Panc1 (cell line): ENCODE results near the gene SYNPR. TPM values are rescaled to one million over a fixed set of nuclear protein-coding genes. Genes with fewer than 3 reads are reported as not detected.

Experiments
- ATAC-seq: fragments of 200-7000 bp; cut with Tn5 transposase; 2 replicates; pipeline ENCODE4 v1.9.1; 2020; ENCODE audit warnings: mild to moderate bottlenecking, moderate library complexity
- BruUV-seq: library from RNA; stranded (reverse); fragments of 400-500 nt; replicated peaks from 2 replicates; lab custom pipeline; 2021; lab: Mats Ljungman, UMichigan
- CTCF ChIA-PET: fragments of 300-600 bp; sonication (Branson Sonifier 250); formaldehyde crosslinking; loops from one replicate; lab custom pipeline; 2022; ENCODE audit warnings: antibody characterized with exemption; lab: Charles Lee
- POLR2A ChIA-PET: fragments of 300-600 bp; sonication (Branson Sonifier 250); formaldehyde crosslinking; loops from one replicate; lab custom pipeline; 2022; ENCODE audit warnings: antibody characterized with exemption; lab: Charles Lee
- DNase-seq: peaks from one replicate; pipeline ENCODE4 v3.0.0-alpha.2; 2010; ENCODE audit warnings: low read depth, low spot score
- H3K27ac ChIP-seq: 2 replicates; pipeline ENCODE4 v1.5.1; 2011; ENCODE audit warnings: mild to moderate bottlenecking, low read length, inconsistent platforms
- H3K27me3 ChIP-seq: fragments of 200-500 bp; sonication (Bioruptor generic); 2 replicates; pipeline ENCODE4 v1.6.0; 2014; ENCODE audit warnings: low read length, inconsistent platforms; ENCODE audit not compliant: control insufficient read depth, insufficient read depth
- H3K36me3 ChIP-seq: fragments of 200-500 bp; sonication (Bioruptor generic); 2 replicates; pipeline ENCODE4 v1.5.1; 2014; ENCODE audit warnings: inconsistent platforms, mild to moderate bottlenecking, low read length, moderate library complexity; ENCODE audit not compliant: control insufficient read depth, insufficient read depth
- H3K4me1 ChIP-seq: 2 replicates; pipeline ENCODE4 v1.5.1; 2011; ENCODE audit warnings: inconsistent platforms, mild to moderate bottlenecking, low read length, moderate library complexity; ENCODE audit not compliant: control insufficient read depth, insufficient read depth
- H3K4me3 ChIP-seq, 2 experiments: 2 replicates each; pipeline ENCODE4 v1.5.1; 2011 to 2012; ENCODE audit warnings: low read depth in 2 of 2, low read length in 2 of 2, mild to moderate bottlenecking in 2 of 2, inconsistent platforms in 1 of 2, moderate library complexity in 1 of 2
- H3K9me3 ChIP-seq: fragments of 200-500 bp; sonication (Bioruptor generic); 2 replicates; pipeline ENCODE4 v1.5.1; 2014; ENCODE audit warnings: low read depth, mild to moderate bottlenecking, inconsistent platforms, low read length, moderate library complexity; ENCODE audit not compliant: control insufficient read depth, insufficient read depth
- CTCF ChIP-seq: fragments of 450-650 bp; IDR thresholded peaks from 2 replicates; pipeline ENCODE4 v1.5.1; 2017; ENCODE audit warnings: mild to moderate bottlenecking
- POLR2AphosphoS5 ChIP-seq: IDR thresholded peaks from 2 replicates; pipeline ENCODE4 v1.6.1; 2012; ENCODE audit warnings: mild to moderate bottlenecking, low read depth, low read length, moderate library complexity
- REST ChIP-seq, 2 experiments: IDR thresholded peaks; 2 replicates each; pipeline ENCODE4 v1.6.1; 2011 to 2012; ENCODE audit warnings: low read depth in 2 of 2, control low read depth in 1 of 2, low read length in 1 of 2, mild to moderate bottlenecking in 1 of 2, moderate library complexity in 1 of 2; ENCODE audit not compliant: insufficient read depth in 1 of 2
- SIN3A ChIP-seq: IDR thresholded peaks from 2 replicates; pipeline ENCODE4 v1.6.1; 2012; ENCODE audit warnings: low read depth, mild to moderate bottlenecking, low read length, moderate library complexity, borderline replicate concordance; ENCODE audit not compliant: insufficient read depth
- TCF7L2 ChIP-seq: IDR thresholded peaks from 2 replicates; pipeline ENCODE4 v1.6.1; 2011; ENCODE audit warnings: mild to moderate bottlenecking, low read depth, low read length, inconsistent platforms
- in situ Hi-C: cut with HindIII; loops from 2 replicates; pipeline ENCODE4 v1.10.0; 2016; ENCODE audit warnings: low sequenced_read_pairs, low pct_unique_long_range_greater_than_20kb
- intact Hi-C: fragments of 100-400 bp; cut with micrococcal nuclease; formaldehyde crosslinking; loops from one replicate; pipeline ENCODE4 v1.10.0; 2022; ENCODE audit not compliant: unreplicated experiment
- total RNA-seq: library from RNA; stranded (reverse); gene quantifications from one replicate; pipeline ENCODE4 v1.2.1, GENCODE V29; 2021; ENCODE audit not compliant: unreplicated experiment

The SYNPR gene
- total RNA-seq, 1 experiment from 2014 or later: not detected

GRCh38 chr3:63370094-63370493 is 92.0 kb downstream of the SYNPR start:
- POLR2A ChIA-PET: no interaction called here
- BruUV-seq: no TSS peak
- in situ Hi-C loops: no loop called here

GRCh38 chr3:63383040-63383439 is 104.9 kb downstream of the SYNPR start:
- no peaks in the 10 kb centered on the region for H3K27me3 ChIP-seq
- DNase-seq (no peak), ATAC-seq (no peak)
- H3K4me3 ChIP-seq: no peak overlapping the region
- intact Hi-C loops (no loop called here), in situ Hi-C loops (no loop called here)
- H3K36me3 ChIP-seq: no peaks in the 10 kb centered on the region
- TF ChIP-seq SIN3A: no peak
- no peak for TF ChIP-seq TCF7L2
- no peak for TF ChIP-seq REST (IDR thresholded peaks at IDR 0.05; ENCODE audit: insufficient read depth in 1 of 2, low read depth in 2 of 2, low read length in 1 of 2)
- TF ChIP-seq POLR2AphosphoS5: no peak
- ChIA-PET CTCF (no interaction called here), POLR2A (no interaction called here)
- H3K4me1 ChIP-seq: no peaks in the 10 kb centered on the region
- no TSS peak for BruUV-seq
- H3K27ac ChIP-seq: no peak overlapping the region
- no peaks in the 10 kb centered on the region for H3K9me3 ChIP-seq

More at GRCh38 chr3:63370094-63370493, 92.0 kb downstream of the SYNPR start:
- intact Hi-C loops: no loop called here
- no peak overlapping the region for H3K4me3 ChIP-seq
- H3K27me3 ChIP-seq: no peaks in the 10 kb centered on the region
- no peak for DNase-seq
- no peak for ATAC-seq
- H3K27ac ChIP-seq: no peak overlapping the region
- H3K36me3 ChIP-seq: no peaks in the 10 kb centered on the region
- no peak for TF ChIP-seq CTCF
- TF ChIP-seq SIN3A: no peak
- no peak for TF ChIP-seq POLR2AphosphoS5
- no peak for TF ChIP-seq TCF7L2
- no peak for TF ChIP-seq REST (IDR thresholded peaks at IDR 0.05; ENCODE audit: insufficient read depth in 1 of 2, low read depth in 2 of 2, low read length in 1 of 2)
- H3K9me3 ChIP-seq: no peaks in the 10 kb centered on the region
- CTCF ChIA-PET: no interaction called here
- no peaks in the 10 kb centered on the region for H3K4me1 ChIP-seq
